ENCODE results near the gene EYS. TPM values are rescaled to one million over a fixed set of nuclear protein-coding genes. Genes with fewer than 3 reads are reported as not detected.

The EYS gene
- total RNA-seq, 1 donor from 2014 or later, result not detected

- no peak for TF ChIP-seq CTCF (IDR thresholded peaks at IDR 0.05; ENCODE audit: unreplicated experiment)
- no peak overlapping the region for H3K4me3 Mint-ChIP-seq (ENCODE audit: unreplicated experiment)
- no peaks in the 10 kb centered on the region for H3K27me3 Mint-ChIP-seq (ENCODE audit: unreplicated experiment)
- no peaks in the 10 kb centered on the region for H3K4me1 Mint-ChIP-seq (ENCODE audit: unreplicated experiment)
- H3K9me3 Mint-ChIP-seq (ENCODE audit: unreplicated experiment), result no peaks in the 10 kb centered on the region
- no peak for DNase-seq (ENCODE audit: low spot score)
- no peak overlapping the region for H3K27ac Mint-ChIP-seq (ENCODE audit: unreplicated experiment)
- no peaks in the 10 kb centered on the region for H3K36me3 Mint-ChIP-seq (ENCODE audit: low read depth, unreplicated experiment)
Observed at GRCh38 chr6:64122712-64123375, 1584.2 kb downstream of the EYS start.

GRCh38 chr6:64121011-64121565 is 1585.9 kb downstream of the EYS start:
- DNase-seq (ENCODE audit: low spot score), result no peak
- no peak for TF ChIP-seq CTCF (IDR thresholded peaks at IDR 0.05; ENCODE audit: unreplicated experiment)
- Mint-ChIP-seq H3K4me3 (ENCODE audit: unreplicated experiment) (no peak overlapping the region), H3K9me3 (ENCODE audit: unreplicated experiment) (no peaks in the 10 kb centered on the region), H3K27me3 (ENCODE audit: unreplicated experiment) (no peaks in the 10 kb centered on the region), H3K27ac (ENCODE audit: unreplicated experiment) (no peak overlapping the region), H3K36me3 (ENCODE audit: low read depth, unreplicated experiment) (no peaks in the 10 kb centered on the region), H3K4me1 (ENCODE audit: unreplicated experiment) (no peaks in the 10 kb centered on the region)

- Mint-ChIP-seq H3K27ac (ENCODE audit: unreplicated experiment) (no peak overlapping the region), H3K36me3 (ENCODE audit: low read depth, unreplicated experiment) (no peaks in the 10 kb centered on the region), H3K27me3 (ENCODE audit: unreplicated experiment) (peaks cover 2% of the 10 kb centered on the region), H3K9me3 (ENCODE audit: unreplicated experiment) (no peaks in the 10 kb centered on the region), H3K4me3 (ENCODE audit: unreplicated experiment) (no peak overlapping the region), H3K4me1 (ENCODE audit: unreplicated experiment) (no peaks in the 10 kb centered on the region)
- no peak for DNase-seq (ENCODE audit: low spot score)
- no peak for TF ChIP-seq CTCF (IDR thresholded peaks at IDR 0.05; ENCODE audit: unreplicated experiment)
Observed at GRCh38 chr6:64113704-64114103, 1593.3 kb downstream of the EYS start.

GRCh38 chr6:64104051-64104450 is 1603.0 kb downstream of the EYS start:
- no peak for TF ChIP-seq CTCF (IDR thresholded peaks at IDR 0.05; ENCODE audit: unreplicated experiment)
- no peak overlapping the region for H3K4me3 Mint-ChIP-seq (ENCODE audit: unreplicated experiment)
- no peak for DNase-seq (ENCODE audit: low spot score)
- no peak overlapping the region for H3K27ac Mint-ChIP-seq (ENCODE audit: unreplicated experiment)
- no peaks in the 10 kb centered on the region for H3K9me3 Mint-ChIP-seq (ENCODE audit: unreplicated experiment)
- no peaks in the 10 kb centered on the region for H3K27me3 Mint-ChIP-seq (ENCODE audit: unreplicated experiment)
- H3K4me1 Mint-ChIP-seq (ENCODE audit: unreplicated experiment), result no peaks in the 10 kb centered on the region
- H3K36me3 Mint-ChIP-seq (ENCODE audit: low read depth, unreplicated experiment), result no peaks in the 10 kb centered on the region

GRCh38 chr6:64103480-64103879 is 1603.5 kb downstream of the EYS start:
- TF ChIP-seq CTCF (IDR thresholded peaks at IDR 0.05; ENCODE audit: unreplicated experiment), result no peak
- H3K4me1 Mint-ChIP-seq (ENCODE audit: unreplicated experiment), result no peaks in the 10 kb centered on the region
- no peak overlapping the region for H3K27ac Mint-ChIP-seq (ENCODE audit: unreplicated experiment)
- no peaks in the 10 kb centered on the region for H3K36me3 Mint-ChIP-seq (ENCODE audit: low read depth, unreplicated experiment)
- H3K4me3 Mint-ChIP-seq (ENCODE audit: unreplicated experiment), result no peak overlapping the region
- no peak for DNase-seq (ENCODE audit: low spot score)
- H3K9me3 Mint-ChIP-seq (ENCODE audit: unreplicated experiment), result no peaks in the 10 kb centered on the region
- no peaks in the 10 kb centered on the region for H3K27me3 Mint-ChIP-seq (ENCODE audit: unreplicated experiment)

All from endothelial cell (in vitro differentiated cells).